GM18951 (cell line): ENCODE results near the gene HMGN4.
A peak's percentile ranks its signal among the peaks of the same experiment; 100 is the strongest.
"Not testable (repeated sequence)": the region's sequence is repeated elsewhere in the genome, so short reads cannot be mapped to it uniquely, and the experiment has no call there.

Experiments used
- POLR2A ChIP-seq: IDR thresholded peaks from 4 replicates; pipeline ENCODE4 v1.6.1; 2011; ENCODE audit warnings: mild to moderate bottlenecking; ENCODE audit not compliant: insufficient read length, insufficient read depth; ENCODE audit errors: extremely low read depth
- in situ Hi-C: fragments of 300-500 bp; cut with MboI; formaldehyde crosslinking; loops from one replicate; pipeline ENCODE4 v1.12.0; 2022; ENCODE audit warnings: low sequenced_read_pairs, mixed read lengths, inconsistent platforms; ENCODE audit not compliant: unreplicated experiment

Gene HMGN4

DNA sequence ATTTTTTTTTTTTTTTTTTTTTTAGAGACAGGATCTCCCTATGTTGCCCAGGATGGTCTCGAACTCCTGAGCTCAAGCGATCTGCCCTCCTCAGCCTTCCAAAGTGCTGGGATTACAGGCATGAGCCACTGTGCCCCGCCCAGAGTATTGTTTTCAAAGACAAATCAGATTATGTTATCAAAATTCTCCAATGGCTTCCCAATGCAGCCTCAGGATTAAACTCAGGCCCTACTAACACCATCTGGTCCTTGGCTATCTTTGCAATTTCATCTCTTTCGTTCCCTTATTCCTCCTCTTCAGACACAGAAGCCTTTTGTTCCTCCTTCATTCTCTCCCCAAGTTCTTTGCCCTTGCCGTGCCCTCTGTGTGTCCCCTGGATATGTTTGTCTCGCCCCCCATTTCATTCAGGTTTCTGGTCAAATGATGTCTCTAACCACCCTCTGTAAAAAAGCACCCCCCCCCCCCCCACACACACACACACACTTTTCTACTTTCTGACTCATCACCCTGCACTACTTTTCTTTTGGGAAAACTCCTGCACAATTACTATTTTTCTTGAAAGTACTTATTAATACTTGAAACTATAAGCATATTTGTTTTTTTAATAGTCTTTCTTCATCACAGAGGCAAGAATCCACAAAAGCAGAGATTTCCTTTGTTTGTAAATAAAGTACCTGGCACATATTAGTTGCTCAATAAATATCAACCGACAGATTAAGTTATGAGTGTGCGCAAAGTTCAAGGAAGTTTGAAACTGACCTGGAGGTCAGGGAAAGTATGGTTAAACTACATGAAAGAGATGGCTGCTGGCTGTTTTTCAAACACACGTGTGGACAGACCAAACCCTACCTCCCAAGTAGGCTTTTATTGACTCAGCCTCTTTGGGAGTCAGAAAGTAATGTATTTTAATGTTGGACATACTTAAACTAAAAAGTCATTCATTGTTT lies 21.4 kb upstream of the HMGN4 start:
- no peak for TF ChIP-seq POLR2A
- in situ Hi-C loops, result no loop called here

GRCh38 chr6:26519359-26519758 lies 18.8 kb upstream of the HMGN4 start:
- TF ChIP-seq POLR2A, result no peak
- in situ Hi-C loops, result no loop called here

DNA sequence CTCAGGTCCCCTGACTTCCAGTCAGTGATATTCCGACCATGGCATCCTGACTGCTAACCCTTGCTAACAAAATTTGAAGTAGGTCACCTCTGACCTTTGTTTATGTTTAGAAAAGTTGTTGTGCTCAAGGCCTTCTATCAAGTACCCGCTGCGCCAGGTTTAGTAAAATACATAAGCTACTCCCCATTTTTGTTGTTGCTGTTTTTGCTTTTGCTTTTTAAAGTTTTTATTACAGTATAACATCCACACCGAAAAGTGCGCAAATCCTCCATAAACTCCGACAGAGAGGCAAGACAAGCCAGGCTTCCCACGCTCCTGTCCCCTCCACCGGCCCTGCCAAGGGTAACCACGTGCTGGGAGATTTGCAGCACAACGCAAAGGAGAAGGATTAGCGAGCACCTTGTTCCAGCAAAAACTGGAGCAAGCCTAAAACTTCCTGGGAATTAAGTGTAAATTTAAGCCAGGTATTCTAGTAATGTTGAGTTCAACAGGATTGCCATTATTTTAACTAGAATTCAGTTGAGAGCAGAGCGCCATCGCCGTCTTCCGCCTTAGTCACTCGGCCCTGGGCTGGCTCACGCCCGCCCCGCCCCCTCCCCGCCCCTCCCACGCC lies 17.8 kb upstream of the HMGN4 start:
- in situ Hi-C loops, result no loop called here
- TF ChIP-seq POLR2A, result no peak

DNA sequence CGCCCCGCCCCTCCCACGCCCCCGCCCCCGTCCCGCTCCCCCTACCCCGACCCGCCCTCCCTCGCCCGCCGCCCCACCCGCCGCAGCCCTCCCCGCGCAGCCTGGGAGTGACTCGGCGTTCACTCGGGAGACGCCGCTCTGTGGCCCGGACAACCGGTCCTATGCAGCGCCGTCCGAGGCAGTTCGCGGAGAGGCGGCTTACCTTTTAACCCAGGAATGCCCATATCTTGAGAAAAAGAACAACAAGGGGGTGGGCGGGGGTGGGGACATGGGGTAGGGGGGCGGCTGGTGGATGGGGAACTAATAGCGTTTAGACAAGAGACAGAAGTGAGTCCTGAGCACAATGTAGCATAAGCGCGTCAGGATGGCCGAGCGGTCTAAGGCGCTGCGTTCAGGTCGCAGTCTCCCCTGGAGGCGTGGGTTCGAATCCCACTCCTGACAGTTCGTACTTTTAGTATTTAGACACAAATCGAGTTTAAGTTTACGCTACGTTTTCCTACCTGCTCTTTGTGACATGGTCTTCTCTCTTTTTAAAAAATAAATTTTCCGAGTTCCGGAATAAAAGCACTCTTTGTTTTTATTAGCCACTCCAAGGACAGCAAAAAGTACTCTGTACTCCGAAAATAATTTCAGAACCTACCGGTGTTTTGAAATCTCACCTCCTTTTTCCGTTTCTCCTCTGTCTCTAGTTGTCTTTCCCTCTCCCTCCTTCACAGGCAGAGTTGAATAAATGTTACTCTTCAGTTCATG lies 17.1 kb upstream of the HMGN4 start:
- TF ChIP-seq POLR2A, result peak; percentile 58

DNA sequence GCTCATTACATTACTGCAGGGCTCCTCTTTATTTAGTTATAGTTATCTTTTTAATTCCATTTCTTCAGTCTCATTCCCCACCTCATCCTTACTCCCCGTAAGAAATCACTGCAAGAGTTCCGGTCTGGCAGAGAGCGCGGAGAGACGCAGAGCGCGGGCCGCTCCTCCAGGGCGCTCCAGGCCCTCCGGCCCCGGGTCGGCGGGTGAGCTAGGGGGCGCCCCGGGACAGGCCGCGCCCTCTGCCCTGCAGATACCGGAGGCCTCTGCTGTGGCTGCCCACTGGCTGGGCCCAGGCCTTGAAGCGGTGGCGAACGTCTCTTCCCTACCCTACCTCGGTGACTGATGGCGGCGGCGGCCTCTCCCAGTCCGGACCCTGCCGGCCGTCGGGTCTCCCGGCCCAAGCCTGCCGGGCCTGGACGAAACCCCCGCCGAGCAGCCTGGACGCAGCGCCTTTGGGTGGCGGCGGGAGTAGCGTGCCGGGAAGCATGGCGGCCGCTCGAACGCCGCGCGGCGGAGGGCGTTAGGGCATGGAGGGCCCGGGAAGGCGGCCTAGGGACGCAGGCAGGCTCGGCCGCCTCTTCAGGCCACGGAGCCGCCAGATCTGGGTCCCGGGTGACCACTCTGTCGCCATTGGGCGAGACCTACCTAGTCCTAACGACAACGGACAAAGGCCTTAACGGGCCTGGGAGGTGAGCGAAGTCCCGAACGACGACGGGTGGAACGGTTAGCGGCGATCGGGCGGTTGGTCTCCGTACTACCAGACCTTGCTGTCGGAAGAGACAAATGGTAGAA lies 16.4 kb upstream of the HMGN4 start:
- peak; percentile 68 for TF ChIP-seq POLR2A
- in situ Hi-C loops, result no loop called here

More for the DNA sequence above, 17.1 kb upstream of the HMGN4 start:
- in situ Hi-C loops, result no loop called here

DNA sequence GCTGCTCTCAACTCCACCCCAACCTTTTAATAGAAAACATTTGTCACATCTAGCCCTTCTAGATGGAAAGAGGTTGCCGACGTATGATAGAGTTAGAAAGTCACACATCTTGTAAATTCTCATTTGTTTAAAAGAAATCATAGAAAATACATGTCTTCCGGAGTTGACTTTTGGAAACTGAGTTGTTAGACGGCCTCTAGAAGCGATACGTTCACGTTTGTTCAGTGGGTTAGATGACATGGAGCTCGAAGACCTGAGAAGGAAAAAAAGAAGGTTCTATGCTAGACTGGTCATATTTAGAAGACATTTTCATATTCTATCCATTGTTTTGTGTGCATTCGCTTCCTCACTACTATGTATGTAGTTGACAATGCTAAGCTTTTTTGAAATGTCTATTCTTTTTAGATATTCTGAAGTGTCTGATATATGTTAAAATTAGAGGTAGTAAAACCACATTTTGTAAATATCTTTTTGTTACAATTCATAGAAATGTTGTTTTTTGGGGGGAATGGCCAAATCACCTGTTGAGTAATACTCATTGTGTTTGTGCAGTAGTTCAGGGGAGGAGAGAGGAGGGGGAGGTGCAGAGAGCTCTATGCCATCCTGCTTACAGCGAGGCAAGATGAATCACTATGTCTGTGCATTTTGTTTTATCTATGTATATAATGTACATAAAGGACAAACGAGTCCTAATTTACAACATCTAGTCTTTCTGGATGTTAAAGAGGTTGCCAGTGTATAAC lies 15.5 kb upstream of the HMGN4 start:
- in situ Hi-C loops, result not testable (repeated sequence)

- in situ Hi-C loops, result not testable (repeated sequence)
These were observed 13.9 kb upstream of the HMGN4 start for GRCh38 chr6:26524314-26524713.

DNA sequence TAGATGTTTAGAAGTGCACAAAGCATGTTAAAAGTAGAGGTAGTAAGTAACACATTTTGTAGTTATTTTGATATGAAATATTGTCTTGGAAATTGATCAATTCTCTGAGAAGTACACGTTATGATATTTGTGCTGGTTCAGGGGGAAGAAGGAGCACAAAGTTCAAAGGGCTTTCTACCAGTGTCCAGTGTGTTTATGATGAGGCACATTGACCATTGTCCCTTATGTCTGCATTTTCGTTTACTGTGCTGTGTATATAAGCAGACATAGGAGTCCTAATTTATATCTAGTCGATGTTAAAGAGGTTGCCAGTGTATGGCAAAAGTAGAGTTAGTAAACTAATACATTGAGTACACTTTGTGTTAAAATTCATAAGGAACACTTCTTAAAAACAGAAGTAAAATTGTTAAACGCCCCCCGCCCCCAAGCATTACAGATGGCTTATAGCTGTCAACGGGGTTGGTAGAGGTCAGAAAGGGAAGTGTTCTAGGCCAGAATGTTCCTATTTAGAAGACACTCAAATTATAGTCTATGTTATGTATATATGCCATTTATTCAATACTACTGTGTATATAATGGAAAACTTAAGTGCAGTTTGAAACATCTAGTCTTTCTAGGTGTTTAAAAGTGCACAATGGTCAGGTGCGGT lies 13.3 kb upstream of the HMGN4 start:
- in situ Hi-C loops, result no loop called here
- no peak for TF ChIP-seq POLR2A

DNA sequence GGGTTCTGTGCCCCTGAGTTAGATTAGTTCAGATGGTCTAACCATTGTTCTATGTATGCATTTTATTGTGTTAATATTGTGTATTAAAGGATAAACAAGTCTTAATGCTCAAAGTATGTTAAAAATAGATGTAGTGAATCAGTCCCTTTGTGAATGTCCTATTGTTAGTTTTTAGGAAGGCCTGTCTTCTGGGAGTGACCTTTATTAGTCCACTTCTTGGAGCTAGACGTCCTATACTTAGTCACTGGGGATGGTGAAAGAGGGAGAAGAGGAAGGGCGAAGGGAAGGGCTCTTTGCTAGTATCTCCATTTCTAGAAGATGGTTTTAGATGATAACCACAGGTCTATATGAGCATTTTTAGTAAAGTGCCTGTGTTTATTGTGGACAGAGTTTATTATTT lies 12.3 kb upstream of the HMGN4 start:
- in situ Hi-C loops, result no loop called here
- TF ChIP-seq POLR2A, result no peak

GRCh38 chr6:26526928-26527327 lies 11.2 kb upstream of the HMGN4 start:
- in situ Hi-C loops, result no loop called here
- no peak for TF ChIP-seq POLR2A

DNA sequence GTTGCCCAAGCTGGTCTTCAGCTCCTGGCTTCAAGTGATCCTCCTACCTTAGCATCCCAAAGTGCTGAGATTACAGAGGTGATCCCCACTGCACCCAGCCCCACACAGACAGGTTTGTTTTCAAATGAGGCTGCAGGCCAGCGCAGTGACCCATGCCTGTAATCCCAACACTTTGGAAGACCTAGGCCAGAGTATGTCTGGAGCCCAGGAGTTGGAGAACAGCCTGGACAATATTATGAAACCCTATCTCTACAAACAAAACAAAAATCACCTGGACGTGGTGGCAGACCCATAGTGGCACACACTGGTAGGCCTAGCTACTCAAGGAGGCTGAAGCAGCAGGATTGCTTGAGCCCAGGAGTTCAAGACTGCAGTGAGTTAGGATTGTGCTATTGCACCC lies 8.0 kb upstream of the HMGN4 start:
- in situ Hi-C loops, result no loop called here

DNA sequence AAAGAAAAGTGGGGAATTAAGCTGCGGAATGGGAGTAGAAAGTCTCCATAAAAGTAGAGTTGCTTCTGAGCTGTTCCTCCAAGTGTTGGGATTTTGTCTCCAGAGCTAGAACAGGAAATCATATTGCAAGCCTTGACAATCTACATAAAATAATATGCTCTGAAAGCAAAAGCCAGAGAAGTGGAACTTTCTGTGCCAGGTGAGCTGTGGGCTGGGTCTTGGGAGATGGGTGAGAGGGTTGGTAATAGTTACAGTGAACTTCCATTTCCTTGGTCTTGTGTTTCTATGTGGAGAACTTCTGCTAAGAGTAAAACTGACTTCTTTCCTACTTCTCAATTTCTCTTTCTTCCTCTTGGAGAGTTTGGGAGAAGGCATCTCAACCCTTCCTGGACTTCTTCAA lies 6.3 kb upstream of the HMGN4 start:
- no peak for TF ChIP-seq POLR2A
- in situ Hi-C loops, result no loop called here

More for the DNA sequence above, 8.0 kb upstream of the HMGN4 start:
- TF ChIP-seq POLR2A, result no peak
